Activated CD4-positive, alpha-beta T cell treated with anti-CD3 and anti-CD28 coated beads, Interleukin-2, amount 10 ng/mL, durations not matched to agents 7 days and 5 days (primary cell): ENCODE results near the gene HAPLN1. TPM values are rescaled to one million over a fixed set of nuclear protein-coding genes. Genes with fewer than 3 reads are reported as not detected.

Experiments
- CTCF ChIA-PET: fragments of 350-600 bp; sonication (Branson Sonifier 250); formaldehyde crosslinking; loops from one replicate; lab custom pipeline; 2021; ENCODE audit warnings: antibody characterized with exemption; lab: Charles Lee
- POLR2A ChIA-PET: fragments of 350-600 bp; sonication (Branson Sonifier 250); formaldehyde crosslinking; loops from one replicate; lab custom pipeline; 2021; ENCODE audit warnings: antibody characterized with exemption; lab: Charles Lee
- DNase-seq: peaks from one replicate; pipeline ENCODE4 v3.0.0-alpha.2; 2020
- H3K27ac Mint-ChIP-seq: one replicate; pipeline ENCODE4 v1.8.0; 2021; ENCODE audit warnings: mild to moderate bottlenecking, moderate library complexity, mixed read lengths
- H3K27me3 Mint-ChIP-seq: one replicate; pipeline ENCODE4 v1.8.0; 2021; ENCODE audit warnings: mixed read lengths
- H3K36me3 Mint-ChIP-seq: one replicate; pipeline ENCODE4 v1.8.0; 2021; ENCODE audit warnings: low read depth, mixed read lengths
- H3K4me1 Mint-ChIP-seq: one replicate; pipeline ENCODE4 v1.8.0; 2021; ENCODE audit warnings: mixed read lengths
- H3K4me3 Mint-ChIP-seq: one replicate; pipeline ENCODE4 v1.8.0; 2021; ENCODE audit warnings: mild to moderate bottlenecking, moderate library complexity, mixed read lengths
- H3K9me3 Mint-ChIP-seq: one replicate; pipeline ENCODE4 v1.8.0; 2021; ENCODE audit warnings: mixed read lengths
- total RNA-seq, 2 experiments: library from RNA; stranded (reverse); gene quantifications; one replicate each; pipeline ENCODE4 v1.2.3, GENCODE V29; 2021

HAPLN1 gene
- total RNA-seq, 2 experiments from 2014 or later = not detected

DNA sequence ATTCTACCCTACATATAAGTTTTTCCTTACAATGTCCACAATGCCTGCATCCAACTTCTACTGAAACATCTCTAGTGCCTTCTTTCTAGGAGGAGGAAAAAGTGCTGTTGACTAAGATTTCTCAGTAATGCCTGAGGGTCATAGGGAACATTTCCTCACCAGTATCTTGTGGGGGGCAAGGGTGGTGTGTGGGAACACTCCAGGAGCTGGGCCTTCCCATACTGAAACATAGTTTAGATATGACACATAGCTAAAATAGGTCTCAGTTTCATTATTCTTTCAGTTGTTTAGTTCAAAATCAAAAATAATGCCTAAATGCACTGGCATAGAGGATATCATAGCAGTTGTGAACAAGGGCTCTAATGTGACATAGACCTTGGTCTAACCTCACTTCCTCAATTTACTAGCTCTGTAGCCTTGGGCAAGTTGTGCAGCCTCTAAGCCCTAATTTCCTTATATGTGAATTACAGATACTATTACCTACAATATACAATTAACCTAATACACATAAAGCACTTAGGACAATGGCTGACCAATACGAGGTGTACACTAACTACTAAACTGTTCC, 66.1 kb downstream of the HAPLN1 start:
- POLR2A ChIA-PET = no interaction called here
- no peak for DNase-seq
- Mint-ChIP-seq H3K36me3 (no peaks in the 10 kb centered on the region), H3K27me3 (no peaks in the 10 kb centered on the region), H3K4me3 (no peak overlapping the region), H3K4me1 (no peaks in the 10 kb centered on the region), H3K27ac (no peak overlapping the region), H3K9me3 (no peaks in the 10 kb centered on the region)
- CTCF ChIA-PET = no interaction called here

DNA sequence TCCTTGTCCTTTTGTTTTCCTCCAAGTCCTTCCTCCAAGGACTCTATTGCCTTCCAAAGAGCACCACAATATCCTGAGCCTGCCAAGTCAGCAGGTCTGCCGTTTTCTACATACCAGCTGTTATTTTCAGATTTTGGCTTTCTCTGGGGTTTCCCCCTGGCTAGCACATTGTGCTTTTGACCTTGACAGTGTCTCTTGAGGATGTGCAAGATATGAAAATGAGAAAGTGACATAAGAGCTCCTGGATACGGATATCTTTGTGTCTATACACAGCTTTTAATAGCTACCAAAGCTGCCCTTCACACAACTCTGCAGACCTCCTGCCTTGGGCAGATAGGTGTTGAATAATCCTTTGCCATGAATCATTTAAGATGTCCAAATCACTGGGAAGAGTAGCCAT, 67.0 kb downstream of the HAPLN1 start:
- Mint-ChIP-seq H3K27me3 (no peaks in the 10 kb centered on the region), H3K9me3 (no peaks in the 10 kb centered on the region), H3K4me3 (no peak overlapping the region), H3K27ac (no peak overlapping the region), H3K4me1 (no peaks in the 10 kb centered on the region), H3K36me3 (no peaks in the 10 kb centered on the region)
- DNase-seq = no peak
- ChIA-PET POLR2A (no interaction called here), CTCF (no interaction called here)

DNA sequence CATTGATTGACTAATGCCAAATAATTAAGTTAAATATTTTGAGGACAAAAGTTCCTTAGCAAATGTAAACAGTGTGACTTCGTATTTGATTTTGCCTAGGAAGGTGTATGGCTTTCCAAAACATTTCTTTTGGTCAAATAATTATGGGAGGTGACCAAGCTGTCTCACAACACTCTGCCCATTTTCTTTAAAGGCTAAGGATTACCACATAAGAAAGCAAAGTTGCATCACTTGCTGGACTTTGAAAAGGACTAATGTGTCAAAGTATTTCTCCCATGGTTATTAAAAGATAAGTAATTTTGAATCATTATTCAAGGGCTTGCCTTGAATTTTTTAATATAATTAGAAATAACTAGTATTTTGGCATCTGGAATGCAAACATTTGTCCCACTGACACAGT, 74.7 kb downstream of the HAPLN1 start:
- ChIA-PET POLR2A (no interaction called here), CTCF (no interaction called here)
- Mint-ChIP-seq H3K4me1 (no peaks in the 10 kb centered on the region), H3K36me3 (no peaks in the 10 kb centered on the region), H3K9me3 (no peaks in the 10 kb centered on the region), H3K27ac (no peak overlapping the region), H3K4me3 (no peak overlapping the region), H3K27me3 (peaks cover 2% of the 10 kb centered on the region)
- no peak for DNase-seq

DNA sequence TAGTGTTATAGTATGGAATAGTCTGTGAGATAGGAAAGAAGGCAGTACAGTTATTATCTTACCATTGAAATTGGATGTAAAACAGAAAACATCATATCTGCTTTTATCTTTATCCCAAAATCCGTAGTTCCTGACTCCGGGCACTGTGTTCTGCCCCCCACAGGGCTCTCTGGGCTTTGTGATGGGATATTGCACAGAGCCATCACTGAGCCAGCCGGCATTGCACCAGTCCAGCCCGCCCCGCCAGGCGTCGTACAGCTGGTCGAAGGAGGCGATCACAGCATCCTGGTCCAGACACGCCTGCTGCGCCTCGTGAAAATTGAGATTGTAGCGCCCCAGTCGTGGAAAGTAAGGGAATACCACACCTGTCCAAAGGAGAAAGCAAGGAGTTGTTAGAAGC, 76.4 kb downstream of the HAPLN1 start:
- CTCF ChIA-PET = no interaction called here
- H3K36me3 Mint-ChIP-seq = no peaks in the 10 kb centered on the region
- H3K27ac Mint-ChIP-seq = no peak overlapping the region

DNA sequence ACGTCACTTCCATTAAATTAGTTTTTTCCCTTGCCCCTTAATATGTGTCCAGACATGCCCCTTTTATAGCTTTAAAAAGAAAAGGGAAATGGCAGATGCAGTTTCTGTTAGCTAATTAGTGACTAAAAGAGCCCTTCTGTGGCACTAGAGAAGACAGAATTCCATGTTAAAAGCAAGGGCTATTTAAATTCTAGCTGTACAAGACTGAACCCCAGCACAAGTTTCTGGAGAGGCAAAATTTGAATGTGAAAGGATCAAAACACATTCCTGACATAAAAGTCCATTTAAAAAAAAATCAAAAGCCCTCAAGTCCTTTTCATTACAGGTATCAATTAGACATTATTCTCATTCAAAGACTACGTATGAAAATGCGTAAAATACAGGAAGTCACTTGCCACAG, 78.7 kb downstream of the HAPLN1 start:
- no peaks in the 10 kb centered on the region for H3K9me3 Mint-ChIP-seq
- ChIA-PET POLR2A (no interaction called here), CTCF (no interaction called here)
- no peaks in the 10 kb centered on the region for H3K36me3 Mint-ChIP-seq
- H3K27ac Mint-ChIP-seq = no peak overlapping the region
- DNase-seq = no peak
- H3K4me1 Mint-ChIP-seq = no peaks in the 10 kb centered on the region
- H3K27me3 Mint-ChIP-seq = peaks cover 4% of the 10 kb centered on the region
- no peak overlapping the region for H3K4me3 Mint-ChIP-seq

More for the DNA sequence above, 76.4 kb downstream of the HAPLN1 start:
- no peak for DNase-seq
- Mint-ChIP-seq H3K27me3 (peaks cover 2% of the 10 kb centered on the region), H3K9me3 (no peaks in the 10 kb centered on the region), H3K4me3 (no peak overlapping the region), H3K4me1 (no peaks in the 10 kb centered on the region)
- POLR2A ChIA-PET = no interaction called here

DNA sequence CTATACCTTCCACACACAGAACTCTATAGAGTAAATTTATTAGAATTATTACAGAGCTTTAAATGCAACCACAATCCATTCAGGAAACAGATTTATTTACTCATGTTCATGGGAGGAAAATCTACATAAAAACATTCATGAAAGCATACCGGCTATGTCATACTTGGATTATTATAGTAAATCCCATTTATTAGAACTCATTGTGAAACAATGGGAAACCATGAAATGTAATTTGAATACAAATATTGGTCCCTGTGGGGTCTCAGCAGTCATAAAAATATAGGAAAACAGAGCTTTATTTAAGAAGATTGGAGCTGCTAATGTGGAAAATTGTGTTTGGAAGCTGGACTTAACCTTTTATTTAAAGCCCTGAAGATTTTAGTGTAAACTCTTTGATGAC, 80.7 kb downstream of the HAPLN1 start:
- Mint-ChIP-seq H3K27me3 (peaks cover 4% of the 10 kb centered on the region), H3K4me3 (no peak overlapping the region), H3K4me1 (no peaks in the 10 kb centered on the region), H3K27ac (no peak overlapping the region), H3K36me3 (no peaks in the 10 kb centered on the region), H3K9me3 (no peaks in the 10 kb centered on the region)
- CTCF ChIA-PET = no interaction called here
- no peak for DNase-seq
- POLR2A ChIA-PET = no interaction called here

DNA sequence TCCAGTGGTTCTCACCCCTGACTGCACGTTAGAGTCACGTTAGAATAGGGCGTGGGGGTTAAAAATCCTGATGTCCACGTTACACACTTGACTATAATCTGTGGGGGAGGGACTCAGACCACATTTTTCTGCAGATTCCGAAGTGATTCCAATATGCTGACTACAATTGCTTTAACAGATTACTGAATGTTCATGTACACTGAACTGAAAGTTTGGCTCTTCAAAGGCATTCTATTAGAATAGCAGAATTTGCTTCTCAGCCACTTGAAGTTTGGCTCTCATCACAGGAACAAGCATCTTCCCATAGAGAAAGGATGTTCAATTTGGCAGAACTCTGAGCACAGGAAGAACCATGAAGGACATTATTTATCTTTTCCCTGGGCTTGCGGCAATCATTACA, 84.5 kb downstream of the HAPLN1 start:
- ChIA-PET CTCF (no interaction called here), POLR2A (no interaction called here)
- Mint-ChIP-seq H3K27me3 (peaks cover 2% of the 10 kb centered on the region), H3K4me1 (no peaks in the 10 kb centered on the region), H3K27ac (no peak overlapping the region), H3K4me3 (no peak overlapping the region), H3K36me3 (no peaks in the 10 kb centered on the region), H3K9me3 (no peaks in the 10 kb centered on the region)
- no peak for DNase-seq

DNA sequence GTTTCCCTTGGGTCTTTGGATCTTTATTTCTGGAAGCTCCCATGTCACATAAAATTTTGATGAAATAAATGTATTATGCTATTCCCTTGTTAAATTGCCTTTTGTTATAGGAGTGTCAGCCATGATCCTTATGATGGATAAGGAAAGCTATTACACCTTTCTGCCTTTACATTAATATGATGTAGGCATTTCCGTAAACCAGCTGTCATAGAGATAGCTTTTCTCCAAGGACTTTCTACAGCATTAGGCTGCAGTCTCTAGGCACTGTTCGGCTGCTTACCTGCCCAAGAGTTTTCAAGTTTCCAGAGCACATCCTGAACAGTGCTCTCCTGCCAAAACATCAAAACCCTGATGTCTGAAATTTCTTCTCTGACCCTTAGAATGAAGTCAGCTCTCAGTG, 87.4 kb downstream of the HAPLN1 start:
- Mint-ChIP-seq H3K9me3 (no peaks in the 10 kb centered on the region), H3K4me1 (no peaks in the 10 kb centered on the region), H3K4me3 (no peak overlapping the region), H3K27ac (no peak overlapping the region), H3K36me3 (no peaks in the 10 kb centered on the region), H3K27me3 (no peaks in the 10 kb centered on the region)
- ChIA-PET CTCF (interaction anchor here (0.6 kb wide), 1 partner anchor 8 kb away, joined by 3 read pairs; no protein-coding TSS in a partner anchor), POLR2A (no interaction called here)
- no peak for DNase-seq

DNA sequence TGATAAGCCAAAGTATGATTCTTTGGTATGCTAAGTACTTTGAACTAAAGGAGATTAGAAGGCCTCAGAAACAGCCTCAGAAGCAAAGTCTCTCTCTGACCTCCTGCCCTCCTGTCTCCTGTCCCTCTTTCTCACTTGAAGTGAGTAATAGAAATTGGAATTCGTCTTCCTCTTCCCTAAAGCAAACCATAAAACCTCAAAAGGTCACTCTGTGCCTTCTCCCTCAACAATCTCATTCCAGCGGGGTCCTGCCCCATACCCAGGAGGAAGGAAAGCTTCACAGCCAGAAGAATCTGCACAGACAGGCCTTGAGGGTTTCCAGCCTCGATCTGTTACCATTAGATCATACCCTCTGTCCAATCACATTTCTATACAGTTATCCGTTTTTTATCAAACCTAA, 87.8 kb downstream of the HAPLN1 start:
- CTCF ChIA-PET = interaction anchor here (0.6 to 1.2 kb wide), 2 partner anchors 8 to 16 kb away, joined by 3 read pairs; no protein-coding TSS in a partner anchor
- Mint-ChIP-seq H3K9me3 (no peaks in the 10 kb centered on the region), H3K27ac (no peak overlapping the region)

DNA sequence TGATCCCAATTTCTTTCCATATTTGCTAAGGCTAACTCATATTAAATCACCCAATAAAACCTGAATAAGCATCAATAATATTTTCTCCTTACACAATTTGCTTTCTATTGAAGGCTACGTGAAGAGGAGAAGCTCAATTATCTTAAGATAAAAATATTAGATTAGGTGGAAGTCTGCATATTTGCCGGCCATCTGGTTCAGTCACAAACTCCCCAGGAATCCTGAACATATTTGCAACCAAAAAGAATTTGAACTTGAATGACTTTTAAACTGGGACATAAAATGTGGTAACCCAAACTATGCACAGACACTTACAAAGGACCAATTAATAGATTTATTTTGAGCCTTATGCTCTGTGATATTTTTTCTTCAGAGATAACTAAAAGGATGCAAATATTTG, 92.3 kb downstream of the HAPLN1 start:
- Mint-ChIP-seq H3K4me1 (no peaks in the 10 kb centered on the region), H3K36me3 (no peaks in the 10 kb centered on the region), H3K27me3 (no peaks in the 10 kb centered on the region), H3K9me3 (no peaks in the 10 kb centered on the region), H3K4me3 (no peak overlapping the region), H3K27ac (no peak overlapping the region)
- ChIA-PET CTCF (no interaction called here), POLR2A (no interaction called here)
- DNase-seq = no peak

More for the DNA sequence above, 87.8 kb downstream of the HAPLN1 start:
- Mint-ChIP-seq H3K4me3 (no peak overlapping the region), H3K27me3 (no peaks in the 10 kb centered on the region), H3K4me1 (no peaks in the 10 kb centered on the region), H3K36me3 (no peaks in the 10 kb centered on the region)
- no peak for DNase-seq
- POLR2A ChIA-PET = no interaction called here

DNA sequence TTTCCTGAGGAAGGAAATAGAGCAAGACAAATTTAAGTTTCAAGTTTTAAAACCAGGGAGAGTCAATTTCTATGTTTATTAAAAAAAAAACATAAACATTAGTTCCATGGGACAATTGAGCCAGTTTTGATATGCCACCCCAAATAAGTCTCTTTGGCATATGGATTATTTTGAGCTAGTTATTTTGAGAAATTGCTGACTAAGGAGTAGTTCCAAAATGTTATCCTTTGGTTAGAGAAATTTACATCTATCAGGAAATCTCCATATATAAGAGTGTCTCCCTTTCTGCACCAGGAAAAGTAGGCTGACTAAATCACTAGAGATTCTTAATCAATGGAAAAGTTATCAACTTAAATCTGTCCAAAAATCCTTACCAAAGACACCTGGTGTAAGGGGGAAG, 105.8 kb downstream of the HAPLN1 start:
- H3K27me3 Mint-ChIP-seq = peaks cover 3% of the 10 kb centered on the region
- CTCF ChIA-PET = no interaction called here
- DNase-seq = no peak
- H3K27ac Mint-ChIP-seq = no peak overlapping the region
- H3K9me3 Mint-ChIP-seq = peaks cover 8% of the 10 kb centered on the region
- H3K4me3 Mint-ChIP-seq = no peak overlapping the region
- no peaks in the 10 kb centered on the region for H3K36me3 Mint-ChIP-seq
- POLR2A ChIA-PET = no interaction called here
- H3K4me1 Mint-ChIP-seq = no peaks in the 10 kb centered on the region

DNA sequence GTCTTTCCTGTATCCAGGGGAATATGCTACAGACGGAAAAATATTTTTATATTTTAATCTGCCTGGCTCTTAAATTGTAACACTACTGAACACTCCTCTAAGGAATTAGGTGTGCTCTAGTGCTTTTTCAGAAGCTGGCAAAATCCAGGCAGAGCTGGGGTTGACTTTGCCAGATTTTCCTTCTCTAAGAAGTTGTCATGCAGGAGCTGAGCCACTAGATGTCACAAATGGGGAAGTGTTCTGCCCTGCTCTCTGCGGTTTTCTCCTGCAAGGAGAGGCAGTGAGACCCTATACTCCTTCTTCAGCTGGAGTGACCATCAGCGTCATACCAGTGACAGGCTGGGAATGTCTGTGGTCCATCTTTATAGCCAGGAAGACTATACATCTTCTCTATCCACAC, 112.5 kb downstream of the HAPLN1 start:
- no peak for DNase-seq
- H3K9me3 Mint-ChIP-seq = no peaks in the 10 kb centered on the region

DNA sequence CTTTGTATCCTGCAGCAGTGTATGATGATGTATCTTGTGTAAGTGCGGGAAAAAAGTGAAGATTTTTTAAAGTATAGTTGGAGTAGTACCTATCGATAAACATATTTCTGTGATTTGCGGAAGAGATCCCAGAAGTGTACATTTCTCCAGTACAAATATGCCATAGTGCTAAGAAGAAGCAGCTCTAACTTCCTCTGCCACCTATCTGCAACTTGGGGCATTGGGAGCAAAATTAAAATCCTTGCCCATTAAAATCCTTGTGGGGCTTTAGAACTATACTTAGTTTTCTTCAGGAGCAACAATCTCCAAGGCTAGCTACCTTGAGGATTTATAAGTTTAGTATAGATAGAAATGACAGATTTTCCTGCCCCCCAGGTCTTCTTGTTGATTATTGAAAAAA, 125.4 kb downstream of the HAPLN1 start:
- no peaks in the 10 kb centered on the region for H3K4me1 Mint-ChIP-seq
- H3K9me3 Mint-ChIP-seq = no peaks in the 10 kb centered on the region
- H3K27ac Mint-ChIP-seq = no peak overlapping the region
- ChIA-PET POLR2A (no interaction called here), CTCF (no interaction called here)
- DNase-seq = no peak
- H3K36me3 Mint-ChIP-seq = no peaks in the 10 kb centered on the region
- no peaks in the 10 kb centered on the region for H3K27me3 Mint-ChIP-seq
- H3K4me3 Mint-ChIP-seq = no peak overlapping the region

More for the DNA sequence above, 112.5 kb downstream of the HAPLN1 start:
- no peaks in the 10 kb centered on the region for H3K36me3 Mint-ChIP-seq
- no peaks in the 10 kb centered on the region for H3K4me1 Mint-ChIP-seq
- H3K27me3 Mint-ChIP-seq = no peaks in the 10 kb centered on the region
- POLR2A ChIA-PET = no interaction called here
- CTCF ChIA-PET = no interaction called here
- H3K4me3 Mint-ChIP-seq = no peak overlapping the region
- no peak overlapping the region for H3K27ac Mint-ChIP-seq

DNA sequence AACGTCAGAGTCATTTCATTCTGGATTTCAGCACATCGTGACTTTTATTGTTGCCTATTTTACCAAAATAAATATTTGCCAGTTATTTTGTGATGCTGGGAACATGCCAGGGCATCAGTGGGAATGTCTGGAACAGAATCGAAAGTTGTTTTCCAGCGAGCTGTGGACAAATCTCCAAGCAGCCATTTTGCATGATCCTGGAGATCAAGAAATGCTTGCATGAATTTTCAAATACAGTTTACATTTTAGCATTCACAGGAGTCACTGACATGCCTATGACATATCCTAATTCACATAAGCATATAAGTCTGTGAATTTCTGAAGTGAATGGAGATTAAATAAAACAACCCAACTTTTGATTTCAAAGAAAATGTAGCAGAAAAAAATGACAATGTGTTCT, 129.7 kb downstream of the HAPLN1 start:
- Mint-ChIP-seq H3K27me3 (peaks cover 6% of the 10 kb centered on the region), H3K4me3 (no peak overlapping the region), H3K4me1 (no peaks in the 10 kb centered on the region), H3K27ac (no peak overlapping the region), H3K36me3 (no peaks in the 10 kb centered on the region), H3K9me3 (no peaks in the 10 kb centered on the region)
- ChIA-PET POLR2A (no interaction called here), CTCF (no interaction called here)
- DNase-seq = no peak
